GOT3 (cell line): ENCODE results near the gene AAMP.

ENCODE experiments used
- DNase-seq: peaks from one replicate; lab custom pipeline; 2025; ENCODE audit warnings: mixed read lengths; lab: John Stamatoyannopoulos, UW

The AAMP gene

DNA sequence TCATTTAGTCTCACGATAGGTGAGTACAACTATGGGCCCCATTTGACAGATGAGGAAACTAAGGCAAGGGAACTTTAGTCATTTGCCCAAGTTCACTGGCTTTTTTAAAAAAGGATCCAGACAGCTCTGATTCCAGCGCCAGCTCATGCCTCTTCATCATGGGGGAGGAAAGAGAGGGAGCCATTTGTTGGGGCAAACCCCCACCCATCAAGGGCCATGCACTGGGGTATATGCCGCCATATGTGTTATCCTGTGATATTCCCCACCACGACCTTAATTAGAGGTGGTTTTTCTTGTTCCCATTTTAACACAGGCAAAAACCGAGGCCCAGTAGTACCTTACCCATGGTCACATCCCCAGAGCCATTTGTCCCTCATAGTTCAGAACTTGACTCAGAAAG lies 9.8 kb downstream of the AAMP start:
- no peak for DNase-seq

DNA sequence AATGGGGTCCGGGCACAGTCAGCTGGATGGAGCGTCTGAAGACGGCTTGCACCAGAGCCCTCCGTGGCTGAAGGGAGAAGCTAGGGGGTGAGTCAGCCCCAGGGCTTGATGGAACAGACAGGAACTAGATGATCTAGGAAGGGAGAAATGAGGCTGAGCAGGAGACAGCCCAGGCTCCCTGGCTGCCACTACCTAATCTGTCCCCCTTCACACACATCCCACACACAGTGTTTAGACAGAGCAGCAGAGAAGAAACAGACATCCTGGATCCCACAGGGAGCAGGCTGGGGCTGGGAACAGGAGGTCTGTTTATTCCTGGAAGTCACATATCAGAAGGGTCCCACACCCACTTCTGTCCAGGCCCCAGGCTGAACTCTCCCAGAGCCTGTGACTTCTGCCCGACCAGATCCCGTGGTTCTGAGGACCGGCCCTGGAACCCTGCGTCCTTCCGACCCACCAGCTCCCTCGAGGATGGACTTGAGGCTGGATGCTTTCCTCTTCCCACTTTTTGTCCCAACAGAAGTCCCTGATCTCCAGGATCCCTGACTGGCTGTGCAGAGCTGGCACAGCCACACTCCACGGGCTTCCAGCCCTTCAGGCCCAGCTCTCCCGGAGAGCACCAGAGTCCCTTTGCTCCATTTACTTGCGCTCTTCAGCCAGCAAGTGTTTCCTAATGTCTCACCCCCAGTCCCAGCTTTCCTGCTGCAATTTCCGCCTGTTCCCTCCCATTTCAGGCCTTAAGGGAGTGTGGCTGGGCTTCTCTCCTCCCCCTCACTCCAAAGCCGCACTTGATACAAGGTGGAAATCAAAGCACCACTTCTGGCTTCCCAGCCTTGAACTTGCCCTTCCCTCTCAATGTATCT lies 10.6 kb downstream of the AAMP start:
- DNase-seq = no peak

DNA sequence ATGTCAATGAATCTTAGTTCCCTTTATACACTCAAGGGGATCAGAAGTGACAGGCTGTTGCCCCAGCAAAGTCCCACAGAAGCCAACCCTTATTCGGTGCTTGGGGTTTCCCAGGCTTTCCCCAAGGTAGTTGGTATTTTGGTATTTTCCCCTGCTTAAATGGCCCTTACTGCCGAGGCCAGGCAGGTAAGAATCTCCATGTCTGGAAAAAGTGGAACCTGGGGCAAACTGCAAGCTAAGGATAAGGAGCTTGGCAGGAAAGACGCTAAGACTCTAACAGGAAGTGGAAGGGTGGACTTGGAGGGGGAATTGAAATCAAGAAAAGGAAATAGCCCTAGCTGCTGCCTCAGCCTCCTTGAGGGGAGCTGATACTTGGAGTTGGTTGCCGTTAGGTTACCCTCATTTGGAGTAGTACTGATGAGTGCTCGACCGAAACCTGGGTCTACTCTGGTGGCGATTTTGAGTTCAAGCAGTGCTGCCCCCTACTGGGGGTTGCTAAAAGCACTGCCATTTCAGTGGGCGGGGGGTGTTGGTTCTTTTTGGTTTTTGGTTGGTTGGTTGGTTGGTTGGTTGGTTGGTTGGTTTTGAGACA lies 12.5 kb downstream of the AAMP start:
- no peak for DNase-seq

DNA sequence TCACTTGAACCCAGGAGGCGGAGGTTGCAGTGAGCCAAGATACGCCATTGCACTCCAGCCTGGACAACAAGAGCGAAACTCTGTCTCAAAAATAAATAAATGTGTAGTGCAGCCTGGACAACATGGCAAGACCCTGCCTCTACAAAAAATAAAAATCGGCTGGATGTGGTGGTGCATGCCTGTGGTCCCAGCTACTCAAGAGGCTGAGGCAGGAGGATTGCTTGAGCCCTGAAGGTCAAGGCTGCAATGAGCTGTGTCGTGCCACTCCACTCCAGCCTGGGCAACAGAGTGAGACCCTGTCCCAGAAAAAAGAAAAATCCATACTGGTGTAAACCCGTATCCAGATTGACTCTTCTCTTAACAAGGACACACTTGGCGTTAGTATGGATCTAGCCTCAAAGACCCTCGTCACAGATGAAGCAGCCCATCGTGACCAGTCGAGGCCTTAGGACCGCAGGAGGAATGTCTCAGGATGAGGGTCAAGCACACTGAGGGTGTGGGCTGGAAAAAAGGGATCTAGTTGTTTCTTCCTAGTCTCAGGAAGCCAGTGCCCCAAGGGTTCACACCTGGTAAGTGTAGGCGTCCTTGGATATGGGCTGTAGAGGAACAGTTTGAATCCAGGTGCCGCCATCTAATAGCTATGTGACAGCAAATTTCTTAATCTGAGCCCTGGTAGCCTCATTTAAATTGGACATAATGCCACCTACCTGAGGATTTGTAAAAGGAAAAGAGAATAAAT lies 13.2 kb downstream of the AAMP start:
- DNase-seq = no peak

DNA sequence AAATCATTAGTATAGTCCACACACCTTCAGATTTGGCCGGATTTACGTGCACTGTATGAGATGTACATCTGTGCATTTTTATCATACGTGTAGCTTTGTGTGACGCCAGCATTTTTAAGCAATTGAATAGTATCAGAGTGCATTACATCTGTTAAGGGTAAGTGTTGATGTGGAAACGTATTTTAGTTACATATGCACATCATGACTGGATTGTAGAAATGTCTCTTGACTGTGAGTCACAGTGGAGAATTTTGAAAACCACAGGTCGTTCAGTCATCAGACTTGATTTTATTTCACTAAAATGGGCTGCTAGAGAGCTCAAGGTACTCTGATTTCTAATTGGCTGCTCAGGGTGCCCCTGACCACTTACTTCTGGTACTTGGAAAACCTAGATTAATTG lies 14.5 kb downstream of the AAMP start:
- DNase-seq = no peak

DNA sequence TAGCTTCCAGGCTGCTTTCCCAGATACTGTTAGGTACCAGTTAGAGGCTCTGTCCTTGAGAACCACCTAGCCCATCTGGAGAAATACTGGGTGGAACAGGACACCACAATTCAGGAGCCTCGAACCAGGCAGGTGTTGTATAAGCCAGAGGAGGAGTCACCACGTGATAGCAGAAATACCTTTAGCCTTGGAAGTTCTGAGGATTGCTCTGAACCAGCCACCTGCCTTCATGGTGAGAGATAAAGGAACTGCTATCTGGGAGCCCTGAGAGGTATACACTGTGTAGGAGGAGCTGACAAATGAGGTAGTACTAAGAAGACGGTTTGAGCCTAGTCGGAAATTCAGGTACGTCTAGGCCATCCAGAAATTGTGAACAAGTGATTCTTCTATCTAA lies 16.7 kb downstream of the AAMP start:
- DNase-seq = no peak

DNA sequence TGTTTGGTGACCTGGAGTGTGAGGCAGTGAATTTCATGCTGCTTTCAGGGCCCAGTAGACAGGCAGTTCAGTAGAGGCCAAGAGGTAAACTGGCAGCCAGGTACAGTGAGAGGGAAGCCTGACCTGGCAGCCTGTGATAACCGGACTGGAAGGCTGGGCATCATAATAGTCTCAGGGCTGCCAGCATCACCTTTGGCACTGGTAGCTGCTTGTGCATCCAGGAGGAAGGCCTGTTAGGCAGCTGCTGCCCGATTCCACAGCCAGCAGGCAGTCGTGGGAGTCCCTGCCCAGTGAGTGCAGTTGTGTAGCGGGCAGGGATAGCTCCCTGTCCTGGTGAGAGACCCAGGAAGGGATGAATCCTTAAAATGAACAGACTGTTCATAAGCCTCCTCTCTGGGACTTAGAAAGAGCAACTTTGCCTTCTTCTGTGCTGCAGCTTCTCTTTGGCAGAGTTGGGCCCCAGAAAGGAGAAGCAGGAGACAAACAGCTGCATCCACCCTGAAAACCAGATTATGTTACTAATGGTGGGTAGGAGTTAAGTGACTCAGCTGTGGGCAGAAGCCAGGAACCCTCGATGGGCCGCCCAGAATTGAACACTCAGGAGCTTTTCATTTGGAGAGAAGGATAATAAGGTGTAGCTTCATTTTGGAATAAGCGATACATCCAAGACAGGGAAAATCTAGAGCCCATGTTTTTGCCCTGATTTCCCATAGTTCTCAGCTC lies 17.3 kb downstream of the AAMP start:
- no peak for DNase-seq

DNA sequence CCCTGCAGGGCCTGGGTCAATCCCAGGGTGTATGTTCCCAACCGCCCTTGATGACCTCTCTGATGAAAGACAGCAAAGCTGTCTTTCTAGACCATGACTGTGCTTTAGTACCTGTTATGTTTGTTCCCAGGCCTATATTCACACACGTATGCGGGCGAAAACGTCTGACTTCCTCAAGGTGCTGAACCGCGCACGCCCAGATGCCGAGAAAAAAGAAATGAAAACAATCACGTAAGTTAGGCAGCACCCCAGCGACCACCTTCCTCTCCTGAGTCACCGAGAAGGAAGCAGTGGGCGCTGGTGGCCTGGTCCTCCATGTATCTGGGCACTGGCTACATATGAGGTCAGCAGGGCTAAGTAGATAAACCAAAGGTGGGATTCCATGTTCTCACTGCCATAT lies 20.2 kb downstream of the AAMP start:
- DNase-seq = no peak

DNA sequence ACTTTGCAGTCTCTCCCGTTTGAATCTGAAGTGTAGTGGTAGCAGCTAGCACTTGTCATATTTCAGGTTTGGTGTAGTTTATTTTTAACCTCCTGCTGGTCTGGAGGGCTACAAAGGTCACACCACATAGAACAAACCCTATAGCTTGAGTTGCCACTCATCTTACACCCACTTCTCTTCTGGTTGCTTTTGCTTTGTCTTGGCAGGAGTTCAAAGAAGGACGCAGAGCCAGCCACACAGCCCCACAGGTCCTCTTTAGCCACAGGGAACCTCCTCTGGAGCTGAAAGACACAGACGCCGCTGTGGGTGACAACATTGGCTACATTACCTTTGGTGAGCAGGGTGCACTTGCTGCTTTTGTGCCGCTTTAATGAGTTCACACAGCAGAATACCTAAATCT lies 24.7 kb downstream of the AAMP start:
- no peak for DNase-seq

DNA sequence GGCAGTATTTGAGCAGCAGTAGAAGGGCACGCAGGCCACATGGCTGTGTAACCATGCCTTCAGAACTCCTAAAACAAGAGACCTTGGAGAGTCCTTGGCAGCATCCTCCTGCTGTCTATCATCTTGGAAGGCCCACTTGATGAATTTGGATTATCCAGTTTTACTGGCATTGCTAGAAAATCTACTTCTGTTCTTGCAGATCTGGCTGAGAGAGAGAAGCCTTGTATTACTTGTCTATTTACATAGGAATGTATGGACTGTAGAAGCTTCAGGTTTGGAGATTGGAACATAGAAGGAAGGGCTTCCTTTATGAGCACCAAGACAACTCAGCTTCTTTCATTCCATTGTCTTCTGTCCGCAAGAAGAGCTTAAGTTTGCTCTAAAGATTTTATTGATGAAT lies 25.3 kb downstream of the AAMP start:
- DNase-seq = no peak

DNA sequence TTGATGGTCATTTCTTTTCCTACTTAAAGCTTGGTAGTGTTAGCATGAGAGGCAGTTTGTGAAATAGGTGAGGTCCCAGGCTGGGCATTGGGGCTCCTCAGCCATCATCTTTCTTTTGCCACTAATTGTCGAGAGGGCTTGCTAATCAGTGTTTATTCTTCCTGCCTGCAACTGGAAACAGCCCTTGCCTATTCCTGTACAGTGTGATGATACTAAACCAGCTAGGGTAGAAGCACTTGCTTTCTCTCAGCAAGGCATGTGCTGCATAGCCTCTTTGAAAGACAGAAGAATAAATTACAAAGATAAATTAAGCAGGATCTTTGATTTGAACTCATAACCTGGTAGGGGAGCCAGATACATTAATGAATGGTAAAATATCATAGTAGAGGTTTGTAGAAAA lies 25.7 kb downstream of the AAMP start:
- no peak for DNase-seq

DNA sequence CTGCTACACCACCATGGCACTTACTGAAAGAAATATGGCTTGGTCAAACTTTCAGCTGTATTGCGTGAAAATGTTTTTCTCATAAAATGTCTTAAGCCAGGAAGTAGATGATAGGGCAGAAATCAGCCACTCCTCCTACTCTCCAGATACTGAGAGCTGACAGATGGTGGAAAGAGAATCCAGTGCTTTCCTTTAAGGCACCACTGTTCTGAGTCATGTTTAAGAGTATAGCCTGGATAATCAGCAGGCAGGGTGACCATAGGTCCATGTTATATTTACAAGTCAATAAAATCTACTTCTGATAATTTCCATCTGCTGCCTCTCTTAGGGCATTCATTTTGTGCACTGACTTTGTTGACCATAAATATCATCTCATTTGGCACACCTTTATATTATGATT lies 31.1 kb downstream of the AAMP start:
- no peak for DNase-seq

DNA sequence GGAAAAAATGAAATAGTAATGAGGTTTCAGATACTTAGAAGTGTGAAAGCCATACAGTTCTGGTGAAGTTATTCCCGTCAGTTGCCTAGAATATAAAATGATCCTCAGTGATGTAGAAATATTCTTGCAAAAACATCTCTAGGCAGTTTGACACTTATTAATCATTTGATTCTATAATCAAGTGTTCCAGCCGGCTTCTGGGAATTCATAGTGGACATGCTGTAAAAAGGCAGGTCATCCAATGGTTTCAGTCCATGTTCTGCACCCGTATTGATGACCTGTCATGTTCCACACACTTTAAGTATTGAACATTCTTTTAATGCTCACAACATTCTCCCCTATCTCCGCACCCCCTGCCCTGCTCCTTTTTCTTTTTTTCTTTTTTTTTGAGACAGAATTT lies 33.1 kb downstream of the AAMP start:
- DNase-seq = no peak

DNA sequence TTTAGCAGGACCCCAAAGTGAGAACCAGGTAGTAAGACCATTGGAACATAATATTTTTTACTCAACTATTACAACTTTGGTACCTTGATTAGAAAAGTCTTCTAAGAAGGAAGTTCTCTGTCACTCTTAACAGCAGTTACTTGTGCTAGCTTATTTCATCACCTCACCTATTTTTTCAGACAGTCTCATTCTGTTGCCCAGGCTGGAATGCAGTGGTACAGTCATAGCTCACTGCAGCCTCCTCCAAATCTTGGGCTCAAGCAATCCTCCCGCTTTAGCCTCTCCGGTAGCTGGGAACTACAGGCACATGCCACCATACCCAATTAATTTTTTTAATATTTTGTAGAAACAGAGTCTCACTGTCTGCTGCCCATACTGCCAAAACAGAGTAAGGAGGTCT lies 34.9 kb downstream of the AAMP start:
- DNase-seq = no peak

DNA sequence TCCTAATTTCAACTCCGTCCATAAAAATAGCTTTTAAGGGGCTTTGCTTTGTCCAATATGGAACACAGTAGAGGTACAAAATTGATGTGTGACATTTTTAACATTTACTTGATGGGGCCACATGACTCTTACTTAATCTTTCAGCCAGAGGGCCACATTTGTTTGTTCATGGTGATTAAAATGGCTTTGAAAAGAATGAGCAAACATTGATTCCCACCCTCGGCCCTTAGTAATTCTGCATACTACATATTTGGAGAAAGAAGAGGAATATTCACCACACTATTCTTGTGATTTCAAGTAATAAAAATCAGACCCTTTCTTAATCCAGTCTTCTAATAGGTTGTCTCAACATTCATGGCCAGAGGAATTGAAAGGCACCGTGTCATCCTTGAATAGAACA lies 35.4 kb downstream of the AAMP start:
- DNase-seq = no peak

DNA sequence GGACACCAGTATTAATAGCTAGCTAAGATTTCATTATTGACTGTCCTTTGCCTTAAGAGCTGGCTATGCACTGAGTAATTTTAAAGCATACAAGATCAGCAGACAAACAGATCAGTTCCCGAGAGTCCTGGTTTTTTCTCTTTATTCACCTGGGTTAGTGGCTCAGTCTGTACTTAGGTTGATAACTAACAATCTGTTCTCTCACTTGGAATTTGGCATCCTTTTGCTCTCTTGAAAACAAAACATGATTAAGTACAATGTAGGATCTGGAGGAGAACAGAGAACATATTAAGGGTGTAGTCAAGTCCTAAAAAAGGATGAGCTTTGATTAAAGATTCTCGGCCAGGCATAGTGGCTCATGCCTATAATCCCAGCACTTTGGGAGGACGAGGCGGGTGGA lies 36.4 kb downstream of the AAMP start:
- DNase-seq = no peak

DNA sequence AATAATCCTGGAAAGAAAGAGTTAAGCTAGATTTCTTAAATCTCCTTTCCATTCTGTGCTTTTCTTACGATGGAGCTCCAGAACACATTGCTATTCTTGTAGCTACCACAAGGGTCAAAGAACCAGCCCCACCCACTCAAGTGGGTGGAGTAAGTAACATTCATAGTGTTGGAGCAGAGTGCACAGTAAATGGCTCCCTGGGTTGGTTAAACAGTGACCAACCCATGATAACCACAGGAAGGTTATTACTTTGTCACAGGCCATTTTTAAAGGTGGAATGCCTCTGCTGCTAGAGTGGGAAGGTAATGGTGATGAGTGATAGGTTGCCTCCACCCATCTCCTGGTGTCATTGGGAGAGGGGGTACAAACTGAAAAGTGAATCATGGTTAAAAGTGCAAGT lies 39.1 kb downstream of the AAMP start:
- no peak for DNase-seq

DNA sequence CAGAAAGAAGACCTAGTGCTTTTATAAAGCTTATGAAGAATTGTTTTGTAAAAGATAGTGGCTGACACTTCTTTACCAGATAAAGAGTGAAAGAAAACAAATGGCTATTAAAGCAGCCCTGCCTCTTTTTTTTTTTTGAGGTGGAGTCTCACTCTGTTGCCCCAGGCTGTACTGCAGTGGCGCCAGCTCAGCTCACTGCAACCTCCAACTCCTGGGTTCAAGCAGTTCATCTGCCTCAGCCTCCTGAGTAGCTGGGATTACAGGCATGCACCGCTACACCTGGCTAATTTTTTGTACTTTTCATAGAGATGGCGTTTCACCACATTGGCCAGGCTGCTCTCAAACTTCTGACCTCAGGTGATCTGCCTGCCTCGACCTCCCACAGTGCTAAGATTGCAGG lies 40.1 kb downstream of the AAMP start:
- no peak for DNase-seq

DNA sequence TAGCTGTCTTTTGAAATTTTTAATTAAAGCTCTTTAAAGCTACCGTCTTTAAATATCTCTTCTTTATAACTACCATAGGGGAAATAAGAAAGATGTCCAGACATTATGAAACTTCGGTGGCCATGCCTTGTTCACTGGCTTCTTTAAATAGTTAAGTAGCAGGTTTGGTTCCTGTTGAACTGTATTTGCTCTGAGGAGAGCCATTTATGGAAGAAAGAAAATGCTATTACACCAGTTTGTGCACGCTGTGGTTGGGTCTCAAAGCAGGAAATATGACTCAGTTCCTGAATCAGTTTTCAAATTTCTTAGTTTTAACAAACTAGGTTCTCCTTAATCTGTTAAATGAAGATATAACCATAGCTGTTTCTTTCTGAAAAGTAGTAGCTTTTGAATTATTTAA lies 40.7 kb downstream of the AAMP start:
- no peak for DNase-seq

DNA sequence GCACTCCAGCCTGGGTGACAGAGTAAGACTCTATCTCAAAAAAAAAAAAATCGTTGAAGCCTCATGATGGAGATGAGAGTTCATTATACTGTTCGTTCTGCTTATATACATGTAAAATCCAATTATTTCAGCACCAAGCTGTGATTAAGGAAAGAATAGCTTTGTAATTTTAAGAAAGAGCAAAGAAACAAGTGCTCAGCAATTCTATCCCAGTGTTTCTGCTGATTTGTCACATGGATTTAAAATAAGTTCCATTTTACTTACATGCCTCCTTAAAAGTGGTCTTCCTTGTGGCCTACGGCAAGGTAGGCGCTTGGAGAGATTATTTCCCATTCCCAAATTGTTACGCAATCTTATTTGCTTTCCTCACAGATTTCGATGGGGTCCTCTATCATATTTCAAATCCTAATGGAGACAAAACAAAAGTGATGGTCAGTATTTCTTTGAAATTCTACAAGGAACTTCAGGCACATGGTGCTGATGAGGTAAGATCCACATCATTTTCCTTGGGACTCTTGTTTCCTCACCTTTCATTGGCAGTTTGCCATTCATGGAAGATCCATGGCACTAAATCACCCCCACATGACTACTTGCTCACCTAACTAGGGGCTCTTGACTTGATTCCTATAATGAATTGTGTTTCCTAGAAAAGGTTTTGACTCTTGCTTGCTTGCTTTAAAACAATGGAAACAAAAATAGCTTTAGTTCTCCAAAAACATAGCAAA lies 41.4 kb downstream of the AAMP start:
- DNase-seq = no peak

DNA sequence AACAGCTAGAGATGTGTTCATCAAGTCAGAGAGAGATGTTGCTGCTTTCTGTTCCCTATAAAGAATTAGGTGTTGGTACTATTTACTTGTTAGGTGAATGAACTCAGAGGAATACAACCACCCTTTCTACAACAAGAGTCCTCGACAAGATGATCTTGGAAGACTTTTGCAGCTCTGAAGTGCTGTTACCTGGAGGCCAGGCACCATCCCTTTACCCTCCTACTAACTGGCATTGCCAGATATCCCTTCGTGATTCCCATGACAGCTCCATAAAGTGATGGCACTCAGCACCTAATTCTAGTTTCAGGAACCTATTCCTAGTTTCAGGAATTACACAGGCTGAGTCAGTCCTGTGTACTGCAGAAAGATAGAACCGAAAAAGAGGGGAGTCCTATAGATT lies 43.0 kb downstream of the AAMP start:
- no peak for DNase-seq

DNA sequence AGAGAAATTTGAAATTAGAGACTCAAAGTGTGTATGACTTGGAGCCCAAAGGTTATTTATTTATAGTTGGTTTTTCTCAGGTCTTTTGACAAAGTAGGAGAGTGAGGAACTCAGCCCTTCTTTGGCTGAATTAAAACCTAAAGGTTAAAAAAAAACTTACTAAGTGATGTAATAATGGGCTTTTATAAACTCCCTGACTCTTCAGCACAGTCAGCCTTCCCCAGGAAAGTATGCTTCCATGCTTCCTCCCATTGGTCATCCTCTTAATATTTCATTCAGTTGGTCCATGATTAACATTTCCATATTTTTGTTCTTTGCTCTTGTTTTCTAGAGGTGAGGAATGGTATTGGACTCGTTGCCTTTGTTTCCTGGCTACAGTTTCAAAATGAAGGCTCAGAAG lies 45.8 kb downstream of the AAMP start:
- no peak for DNase-seq
